Measurements from ENCODE around the gene KIAA0930.

The KIAA0930 gene

GRCh38 chr22:45235851-45236342, 4.8 kb downstream of the KIAA0930 start:
- no peak for DNase-seq

GRCh38 chr22:45235101-45235777, 5.5 kb downstream of the KIAA0930 start:
- no peak for DNase-seq

- DNase-seq, result no peak
These were observed 6.9 kb downstream of the KIAA0930 start for GRCh38 chr22:45233827-45234226.

- no peak for DNase-seq
These were observed 7.3 kb downstream of the KIAA0930 start for GRCh38 chr22:45233386-45233785.

- DNase-seq, result no peak
These were observed 9.4 kb downstream of the KIAA0930 start for GRCh38 chr22:45231293-45231692.

GRCh38 chr22:45230026-45230721, 10.5 kb downstream of the KIAA0930 start:
- DNase-seq, result no peak

- DNase-seq, result no peak
These were observed 11.5 kb downstream of the KIAA0930 start for GRCh38 chr22:45229181-45229580.

- no peak for DNase-seq
These were observed 12.3 kb downstream of the KIAA0930 start for GRCh38 chr22:45228401-45228754.

GRCh38 chr22:45227645-45228400, 12.9 kb downstream of the KIAA0930 start:
- DNase-seq, result no peak

GRCh38 chr22:45226503-45227186, 14.0 kb downstream of the KIAA0930 start:
- DNase-seq, result no peak

GRCh38 chr22:45225732-45226502, 14.8 kb downstream of the KIAA0930 start:
- DNase-seq, result no peak

- DNase-seq, result no peak
These were observed 15.5 kb downstream of the KIAA0930 start for GRCh38 chr22:45224988-45225731.

GRCh38 chr22:45224331-45224730, 16.4 kb downstream of the KIAA0930 start:
- no peak for DNase-seq

- no peak for DNase-seq
These were observed 17.2 kb downstream of the KIAA0930 start for GRCh38 chr22:45223304-45224117.

GRCh38 chr22:45221201-45221600, 19.5 kb downstream of the KIAA0930 start:
- DNase-seq, result no peak

GRCh38 chr22:45218976-45219375, 21.7 kb downstream of the KIAA0930 start:
- DNase-seq, result peak; percentile 61

GRCh38 chr22:45217806-45218205, 22.9 kb downstream of the KIAA0930 start:
- no peak for DNase-seq

- DNase-seq, result no peak
These were observed 23.3 kb downstream of the KIAA0930 start for GRCh38 chr22:45217345-45217744.

- no peak for DNase-seq
These were observed 24.3 kb downstream of the KIAA0930 start for GRCh38 chr22:45216133-45217003.

All from stimulated activated CD4-positive, alpha-beta T cell treated with anti-CD3 and anti-CD28 coated beads, Interleukin-4, amount 100 ng/mL, for 24 hours (primary cell).